Thoracic aorta (tissue), 2 donors: ENCODE data around the gene ALKBH6. TPM values are rescaled to one million over a fixed set of nuclear protein-coding genes. Genes with fewer than 3 reads are reported as not detected.

Experiments used
- ATAC-seq: fragments of 150-250 bp; one replicate; pipeline ENCODE4 v1.8.0; 2017; ENCODE audit warnings: low read depth; ENCODE audit not compliant: insufficient number of reproducible peaks, low FRiP score
- DNase-seq: peaks from one replicate; pipeline ENCODE4 v3.0.0-alpha.2; 2020; ENCODE audit warnings: low spot score
- H3K27ac ChIP-seq, 2 donors: fragments of 200-600 bp; sonication (generic); 1 replicate in 1 of 2; 2 replicates in 1 of 2; pipeline ENCODE4 v1.5.1; 2016; ENCODE audit warnings: mild to moderate bottlenecking in 2 of 2, moderate library complexity in 2 of 2
- H3K27me3 ChIP-seq: fragments of 200-600 bp; sonication (generic); replicated peaks from 2 replicates; pipeline ENCODE4 v1.6.0; 2016; ENCODE audit warnings: mild to moderate bottlenecking; ENCODE audit not compliant: insufficient read depth
- H3K36me3 ChIP-seq: fragments of 200-600 bp; sonication (generic); one replicate; pipeline ENCODE4 v1.5.1; 2016
- H3K4me1 ChIP-seq, 2 donors: fragments of 200-600 bp; sonication (generic); 1 replicate in 1 of 2; 2 replicates in 1 of 2; pipeline versions ENCODE4 v1.5.1 to v1.6.0; 2016; ENCODE audit warnings: low read depth in 2 of 2, mild to moderate bottlenecking in 1 of 2; ENCODE audit not compliant: control insufficient read depth in 1 of 2
- H3K4me3 ChIP-seq: fragments of 200-600 bp; sonication (generic); 2 replicates; pipeline ENCODE4 v1.5.1; 2016; ENCODE audit warnings: mild to moderate bottlenecking
- H3K9me3 ChIP-seq: fragments of 200-600 bp; sonication (generic); 2 replicates; pipeline ENCODE4 v1.5.1; 2016
- CTCF ChIP-seq: fragments of 200-600 bp; sonication (generic); IDR thresholded peaks from one replicate; pipeline ENCODE4 v1.5.1; 2019; ENCODE audit warnings: antibody characterized with exemption
- total RNA-seq, 2 donors: library from RNA; depleted of rRNA; stranded (reverse); fragments of >200 nt; gene quantifications; one replicate each; pipeline versions ENCODE4 v1.1.0 to v1.2.3, GENCODE V29; 2016

Gene ALKBH6
- total RNA-seq, 2 donors from 2014 or later, result 19.8 to 55.8 TPM

- no peaks in the 10 kb centered on the region for H3K9me3 ChIP-seq
- DNase-seq (no peak), ATAC-seq (no peak)
- H3K4me3 ChIP-seq, result no peak overlapping the region
- no peak overlapping the region for H3K27ac ChIP-seq
- peaks cover 30% of the 10 kb centered on the region for H3K36me3 ChIP-seq
- no peaks in the 10 kb centered on the region for H3K4me1 ChIP-seq
- no peaks in the 10 kb centered on the region for H3K27me3 ChIP-seq
- no peak for TF ChIP-seq CTCF
Observed at GRCh38 chr19:36023432-36023831, 9.4 kb upstream of the ALKBH6 start.

- ATAC-seq (no peak), DNase-seq (no peak)
- H3K4me1 ChIP-seq, result peaks cover 4 to 6% of the 10 kb centered on the region in 2 donors
- H3K27ac ChIP-seq, result no peak overlapping the region
- no peaks in the 10 kb centered on the region for H3K27me3 ChIP-seq
- H3K4me3 ChIP-seq, result no peak overlapping the region
- peaks cover 15% of the 10 kb centered on the region for H3K36me3 ChIP-seq
- no peak for TF ChIP-seq CTCF
- H3K9me3 ChIP-seq, result no peaks in the 10 kb centered on the region
Observed at GRCh38 chr19:36019061-36019670, 5.2 kb upstream of the ALKBH6 start.

- Histone ChIP-seq H3K9me3 (no peaks in the 10 kb centered on the region), H3K4me3 (peak overlapping the region; percentile 79), H3K27ac (peak overlapping the region; percentile 80 to 81), H3K36me3 (peaks cover 10% of the 10 kb centered on the region), H3K27me3 (no peaks in the 10 kb centered on the region), H3K4me1 (peaks cover 8 to 26% of the 10 kb centered on the region in 2 donors)
- TF ChIP-seq CTCF, result no peak
- DNase-seq (no peak), ATAC-seq (no peak)
Observed at GRCh38 chr19:36013280-36014011, 567 bp downstream of the ALKBH6 start.

DNA sequence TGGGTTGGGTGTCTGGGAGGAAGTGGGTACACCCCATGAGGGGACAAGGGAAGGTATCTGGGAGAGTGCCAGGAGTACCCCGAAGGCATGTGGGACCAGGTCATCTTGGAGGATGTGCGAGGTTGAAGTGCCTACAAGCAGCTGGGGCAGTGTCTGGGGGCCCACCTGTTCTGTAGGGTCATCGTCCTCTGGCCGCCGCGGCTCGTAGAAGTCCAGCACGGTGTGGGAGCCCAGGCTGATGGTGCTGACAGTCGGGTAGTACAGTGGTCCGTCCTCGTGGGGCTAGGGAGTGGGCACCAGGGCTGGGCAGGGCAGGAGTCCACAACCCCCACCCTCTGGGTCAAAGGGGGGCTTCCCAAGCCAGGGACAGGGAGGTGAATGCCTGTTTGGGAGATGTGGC, 3.6 kb downstream of the ALKBH6 start:
- no peaks in the 10 kb centered on the region for H3K9me3 ChIP-seq
- H3K27me3 ChIP-seq, result no peaks in the 10 kb centered on the region
- TF ChIP-seq CTCF, result no peak
- H3K27ac ChIP-seq, result no peak overlapping the region
- H3K36me3 ChIP-seq, result no peaks in the 10 kb centered on the region
- no peak overlapping the region for H3K4me3 ChIP-seq
- ATAC-seq (no peak), DNase-seq (no peak)
- H3K4me1 ChIP-seq, result peaks cover 8 to 27% of the 10 kb centered on the region in 2 donors

- DNase-seq (no peak), ATAC-seq (no peak)
- Histone ChIP-seq H3K27ac (peak overlapping the region in 1 of 2 donors; percentile 14), H3K4me1 (peaks cover 8 to 25% of the 10 kb centered on the region in 2 donors), H3K4me3 (peak overlapping the region; percentile 72), H3K27me3 (no peaks in the 10 kb centered on the region), H3K36me3 (no peaks in the 10 kb centered on the region), H3K9me3 (no peaks in the 10 kb centered on the region)
- no peak for TF ChIP-seq CTCF
Observed at GRCh38 chr19:36009633-36010379, 4.2 kb downstream of the ALKBH6 start.
